K562 (cell line): ENCODE results near the gene KRT39.

ENCODE experiments used
- CAMTA2 ChIP-seq: fragments of 250-450 bp; sonication (Bioruptor Pico); conservative IDR thresholded peaks from 2 replicates; pipeline ENCODE4 v1.5.1; 2022
- EZH2 ChIP-seq: IDR thresholded peaks from 2 replicates; pipeline ENCODE4 v1.6.1; 2012; ENCODE audit warnings: low read depth, mild to moderate bottlenecking, inconsistent platforms, low read length, borderline replicate concordance
- FOXJ3 ChIP-seq: sonication (generic); formaldehyde crosslinking; IDR thresholded peaks from 2 replicates; pipeline ENCODE4 v1.4.0; 2020; ENCODE audit warnings: mild to moderate bottlenecking, missing genetic modification reagents
- GABPA ChIP-seq: fragments of 200-800 bp; sonication (Bioruptor generic); conservative IDR thresholded peaks from 2 replicates; pipeline ENCODE4 v1.6.1; 2016; ENCODE audit warnings: low read depth, missing genetic modification characterization, missing compliant biosample characterization
- KAT8 ChIP-seq: fragments of 450-650 bp; IDR thresholded peaks from 2 replicates; pipeline ENCODE4 v1.6.1; 2016; ENCODE audit warnings: low read depth, mild to moderate bottlenecking
- KLF13 ChIP-seq: fragments of 450-650 bp; IDR thresholded peaks from 2 replicates; pipeline ENCODE4 v1.6.1; 2016; ENCODE audit warnings: missing genetic modification characterization, low read depth, mild to moderate bottlenecking, missing compliant biosample characterization, moderate library complexity, borderline replicate concordance
- NFXL1 ChIP-seq: fragments of 450-650 bp; formaldehyde crosslinking; IDR thresholded peaks from 2 replicates; pipeline ENCODE4 v1.4.0; 2021; ENCODE audit warnings: mild to moderate bottlenecking
- PCBP2 ChIP-seq: fragments of 200-400 bp; formaldehyde crosslinking; IDR thresholded peaks from 2 replicates; pipeline ENCODE4 v1.6.1; 2018; ENCODE audit warnings: low read length, low read depth, mild to moderate bottlenecking, moderate library complexity; ENCODE audit not compliant: poor library complexity, severe bottlenecking
- TBL1XR1 ChIP-seq, 2 experiments: IDR thresholded peaks; 2 replicates each; pipeline ENCODE4 v1.6.1; 2012; ENCODE audit warnings: improper control_type of control experiment in 2 of 2, low read length in 2 of 2, mild to moderate bottlenecking in 1 of 2
- ZNF830 ChIP-seq: fragments of 250-450 bp; sonication (Bioruptor Pico); IDR thresholded peaks from 2 replicates; pipeline ENCODE4 v1.5.0; 2021; ENCODE audit warnings: mild to moderate bottlenecking
- TF ChIP-seq, protein P1 (sequence below), 3 experiments: IDR thresholded peaks in 2 of 3; conservative IDR thresholded peaks in 1 of 3; 2 replicates each; pipeline ENCODE4 v1.5.1; 2011 to 2012; ENCODE audit warnings: low read length in 3 of 3, mild to moderate bottlenecking in 3 of 3, control low read depth in 2 of 3, improper control_type of control experiment in 1 of 3, inconsistent platforms in 1 of 3, low read depth in 1 of 3, mixed read lengths in 1 of 3, moderate library complexity in 1 of 3; ENCODE audit not compliant: insufficient read depth in 2 of 3
- TF ChIP-seq, protein P2 (sequence below): fragments of 150-350 bp; conservative IDR thresholded peaks from 2 replicates; pipeline ENCODE4 v1.6.1; 2014; ENCODE audit warnings: low read length

DNA sequence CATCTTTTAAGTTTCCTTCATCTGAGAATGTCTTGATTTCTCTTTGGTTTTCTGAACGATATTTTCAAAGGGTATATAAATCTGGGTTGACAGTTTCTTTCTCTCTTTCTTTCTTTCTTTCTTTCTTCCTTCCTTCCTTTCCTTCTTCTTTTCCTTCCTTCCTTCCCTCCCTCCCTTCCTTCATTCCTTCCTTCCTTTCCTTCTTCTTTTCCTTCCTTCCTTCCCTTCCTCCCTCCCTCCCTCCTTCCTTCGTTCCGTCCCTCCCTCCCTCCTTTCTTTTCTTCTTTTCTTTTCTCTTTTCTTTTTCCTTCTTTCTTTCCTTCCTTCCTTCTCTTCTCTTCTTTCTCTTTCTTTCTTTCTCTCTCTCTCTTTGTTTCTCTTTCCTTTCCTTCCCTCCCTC is 7.6 kb upstream of the KRT39 start:
- TF ChIP-seq CAMTA2 (CRISPR knock-in tag) (no peak), EZH2 (no peak), FOXJ3 (CRISPR knock-in tag) (no peak), KLF13 (no peak), ZNF830 (no peak), PCBP2 (no peak), KAT8 (no peak), GABPA (tag) (no peak), TBL1XR1 (IDR thresholded peaks at IDR 0.05; ENCODE audit: low read length in 2 of 2) (no peak), NFXL1 (CRISPR knock-in tag) (no peak)
- TF ChIP-seq, protein P1, sequence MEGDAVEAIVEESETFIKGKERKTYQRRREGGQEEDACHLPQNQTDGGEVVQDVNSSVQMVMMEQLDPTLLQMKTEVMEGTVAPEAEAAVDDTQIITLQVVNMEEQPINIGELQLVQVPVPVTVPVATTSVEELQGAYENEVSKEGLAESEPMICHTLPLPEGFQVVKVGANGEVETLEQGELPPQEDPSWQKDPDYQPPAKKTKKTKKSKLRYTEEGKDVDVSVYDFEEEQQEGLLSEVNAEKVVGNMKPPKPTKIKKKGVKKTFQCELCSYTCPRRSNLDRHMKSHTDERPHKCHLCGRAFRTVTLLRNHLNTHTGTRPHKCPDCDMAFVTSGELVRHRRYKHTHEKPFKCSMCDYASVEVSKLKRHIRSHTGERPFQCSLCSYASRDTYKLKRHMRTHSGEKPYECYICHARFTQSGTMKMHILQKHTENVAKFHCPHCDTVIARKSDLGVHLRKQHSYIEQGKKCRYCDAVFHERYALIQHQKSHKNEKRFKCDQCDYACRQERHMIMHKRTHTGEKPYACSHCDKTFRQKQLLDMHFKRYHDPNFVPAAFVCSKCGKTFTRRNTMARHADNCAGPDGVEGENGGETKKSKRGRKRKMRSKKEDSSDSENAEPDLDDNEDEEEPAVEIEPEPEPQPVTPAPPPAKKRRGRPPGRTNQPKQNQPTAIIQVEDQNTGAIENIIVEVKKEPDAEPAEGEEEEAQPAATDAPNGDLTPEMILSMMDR (IDR thresholded peaks at IDR 0.05 in 2 of 3, conservative IDR thresholded peaks at IDR 0.05 in 1 of 3; ENCODE audit: insufficient read depth in 2 of 3, low read depth in 1 of 3, low read length in 3 of 3): no peak
- TF ChIP-seq, protein P2, sequence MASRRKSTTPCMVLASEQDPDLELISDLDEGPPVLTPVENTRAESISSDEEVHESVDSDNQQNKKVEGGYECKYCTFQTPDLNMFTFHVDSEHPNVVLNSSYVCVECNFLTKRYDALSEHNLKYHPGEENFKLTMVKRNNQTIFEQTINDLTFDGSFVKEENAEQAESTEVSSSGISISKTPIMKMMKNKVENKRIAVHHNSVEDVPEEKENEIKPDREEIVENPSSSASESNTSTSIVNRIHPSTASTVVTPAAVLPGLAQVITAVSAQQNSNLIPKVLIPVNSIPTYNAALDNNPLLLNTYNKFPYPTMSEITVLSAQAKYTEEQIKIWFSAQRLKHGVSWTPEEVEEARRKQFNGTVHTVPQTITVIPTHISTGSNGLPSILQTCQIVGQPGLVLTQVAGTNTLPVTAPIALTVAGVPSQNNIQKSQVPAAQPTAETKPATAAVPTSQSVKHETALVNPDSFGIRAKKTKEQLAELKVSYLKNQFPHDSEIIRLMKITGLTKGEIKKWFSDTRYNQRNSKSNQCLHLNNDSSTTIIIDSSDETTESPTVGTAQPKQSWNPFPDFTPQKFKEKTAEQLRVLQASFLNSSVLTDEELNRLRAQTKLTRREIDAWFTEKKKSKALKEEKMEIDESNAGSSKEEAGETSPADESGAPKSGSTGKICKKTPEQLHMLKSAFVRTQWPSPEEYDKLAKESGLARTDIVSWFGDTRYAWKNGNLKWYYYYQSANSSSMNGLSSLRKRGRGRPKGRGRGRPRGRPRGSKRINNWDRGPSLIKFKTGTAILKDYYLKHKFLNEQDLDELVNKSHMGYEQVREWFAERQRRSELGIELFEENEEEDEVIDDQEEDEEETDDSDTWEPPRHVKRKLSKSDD: no peak
